22Rv1 (cell line): ENCODE data around the gene CPNE4.

Source experiments
- H3K27ac ChIP-seq: fragments of 450-650 bp; 2 replicates; pipeline ENCODE4 v1.5.1; 2017
- CTCF ChIP-seq: fragments of 450-650 bp; IDR thresholded peaks from 2 replicates; pipeline ENCODE4 v1.5.1; 2017; ENCODE audit warnings: mild to moderate bottlenecking
- ZFX ChIP-seq: fragments of 450-650 bp; IDR thresholded peaks from 2 replicates; pipeline ENCODE4 v1.6.1; 2017; ENCODE audit warnings: antibody characterized with exemption, borderline replicate concordance

CPNE4 gene

GRCh38 chr3:131553495-131554247 is 481.1 kb downstream of the CPNE4 start:
- H3K27ac ChIP-seq = no peak overlapping the region
- TF ChIP-seq CTCF = no peak
- TF ChIP-seq ZFX = no peak

- no peak overlapping the region for H3K27ac ChIP-seq
- TF ChIP-seq CTCF = no peak
- no peak for TF ChIP-seq ZFX
Observed at GRCh38 chr3:131551761-131552160, 483.1 kb downstream of the CPNE4 start.

GRCh38 chr3:131550562-131551465 is 484.0 kb downstream of the CPNE4 start:
- H3K27ac ChIP-seq = no peak overlapping the region
- TF ChIP-seq CTCF = no peak
- TF ChIP-seq ZFX = no peak

- no peak overlapping the region for H3K27ac ChIP-seq
- TF ChIP-seq ZFX (no peak), CTCF (peak; percentile 74)
Observed at GRCh38 chr3:131549340-131549739, 485.5 kb downstream of the CPNE4 start.

DNA sequence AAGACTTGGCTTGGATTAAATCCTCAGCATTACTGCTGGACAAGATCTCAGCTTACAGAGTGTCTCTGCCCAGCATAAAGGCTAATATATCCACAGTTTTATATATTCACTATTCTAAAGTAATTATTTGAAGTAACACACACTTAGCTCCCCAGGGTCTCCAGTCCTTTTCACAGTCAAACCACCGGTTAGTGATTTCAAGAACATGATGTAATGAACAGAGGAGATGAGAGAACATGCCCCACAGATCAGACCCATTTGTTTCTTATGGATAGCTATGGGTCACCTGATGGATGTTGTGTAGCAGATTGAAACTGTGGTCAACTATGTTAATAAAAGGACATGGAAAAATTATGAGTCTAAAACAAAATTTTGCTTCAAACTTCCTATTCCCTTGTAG is 487.2 kb downstream of the CPNE4 start:
- H3K27ac ChIP-seq = no peak overlapping the region
- no peak for TF ChIP-seq ZFX
- TF ChIP-seq CTCF = no peak

GRCh38 chr3:131546441-131546840 is 488.4 kb downstream of the CPNE4 start:
- TF ChIP-seq ZFX = no peak
- H3K27ac ChIP-seq = no peak overlapping the region

GRCh38 chr3:131544557-131544956 is 490.3 kb downstream of the CPNE4 start:
- H3K27ac ChIP-seq = 0 out of 2 replicates have a peak overlapping the region, but pooled peaks have one; percentile 3

More at GRCh38 chr3:131544557-131544956, 490.3 kb downstream of the CPNE4 start:
- TF ChIP-seq CTCF (no peak), ZFX (no peak)
